ENCODE results near the gene TMEM69. TPM values are rescaled to one million over a fixed set of nuclear protein-coding genes. Genes with fewer than 3 reads are reported as not detected.

Gene TMEM69
- total and polyA plus RNA-seq, 2 of the 8 experiments (the other 6 are each of a cell fraction or from before 2014, with no cell fraction given): 39.0 to 123 TPM

- no peak for TF ChIP-seq CEBPB (IDR thresholded peaks at IDR 0.05; ENCODE audit: low read depth, low read length)
- no peak for TF ChIP-seq ZNF274 (IDR thresholded peaks at IDR 0.05; ENCODE audit: borderline replicate concordance, extremely low read depth, low read length)
- TF ChIP-seq EZH2 (IDR thresholded peaks at IDR 0.05; ENCODE audit: low read depth, low read length, severe bottlenecking): no peak
Measured at GRCh38 chr1:45704637-45705036, 16.7 kb downstream of the TMEM69 start (continued).
